K562 (cell line): ENCODE measurements around the gene NAPA. TPM values are rescaled to one million over a fixed set of nuclear protein-coding genes. Genes with fewer than 3 reads are reported as not detected.

Source experiments
- BACH1 ChIP-seq: fragments of 200-800 bp; sonication (Bioruptor generic); IDR thresholded peaks from 2 replicates; pipeline ENCODE4 v1.6.1; 2016; ENCODE audit warnings: missing genetic modification characterization, missing compliant biosample characterization
- BCLAF1 ChIP-seq, 2 experiments: fragments of 450-650 bp in 1 of 2; IDR thresholded peaks; 2 replicates each; pipeline ENCODE4 v1.6.1; 2011 to 2017; ENCODE audit warnings: low read depth in 2 of 2, antibody characterized with exemption in 1 of 2, borderline replicate concordance in 1 of 2, low read length in 1 of 2, mild to moderate bottlenecking in 1 of 2, mixed read lengths in 1 of 2; ENCODE audit not compliant: control insufficient read depth in 1 of 2
- CBFA2T3 ChIP-seq: fragments of 450-650 bp; IDR thresholded peaks from 2 replicates; pipeline ENCODE4 v1.6.1; 2017
- CHD1 ChIP-seq: fragments of 200-600 bp; sonication (generic); IDR thresholded peaks from one replicate; pipeline ENCODE4 v1.6.1; 2012; ENCODE audit warnings: mild to moderate bottlenecking, moderate library complexity, low read length, inconsistent platforms
- COPS2 ChIP-seq: fragments of 450-650 bp; conservative IDR thresholded peaks from 2 replicates; pipeline ENCODE4 v1.6.1; 2016; ENCODE audit warnings: mild to moderate bottlenecking, moderate library complexity
- EP400 ChIP-seq: fragments of 450-650 bp; IDR thresholded peaks from 2 replicates; pipeline ENCODE4 v1.6.1; 2017; ENCODE audit warnings: antibody characterized with exemption, mild to moderate bottlenecking, moderate library complexity
- FOS ChIP-seq: IDR thresholded peaks from 3 replicates; pipeline ENCODE4 v1.6.1; 2011; ENCODE audit not compliant: insufficient read length; ENCODE audit errors: extremely low read depth
- HNRNPH1 ChIP-seq: fragments of 200-400 bp; formaldehyde crosslinking; optimal IDR thresholded peaks from 2 replicates; pipeline ENCODE3; 2017; ENCODE audit warnings: low read depth, mild to moderate bottlenecking, low read length, moderate library complexity
- MEF2D ChIP-seq: conservative IDR thresholded peaks from 2 replicates; pipeline ENCODE4 v1.6.1; 2016; ENCODE audit warnings: low read depth, missing genetic modification characterization, missing compliant biosample characterization
- MLLT1 ChIP-seq, 2 experiments: fragments of 450-650 bp; IDR thresholded peaks; 2 replicates each; pipeline ENCODE4 v1.6.1; 2016
- NELFE ChIP-seq: IDR thresholded peaks from 2 replicates; pipeline ENCODE4 v1.6.1; 2011; ENCODE audit warnings: mild to moderate bottlenecking; ENCODE audit not compliant: insufficient read depth, insufficient read length
- NR1H2 ChIP-seq: sonication (generic); formaldehyde crosslinking; IDR thresholded peaks from 2 replicates; pipeline ENCODE4 v1.4.0; 2020; ENCODE audit warnings: mild to moderate bottlenecking, missing genetic modification reagents
- POU5F1 ChIP-seq: fragments of 150-350 bp; IDR thresholded peaks from 2 replicates; pipeline ENCODE4 v1.6.1; 2014; ENCODE audit warnings: borderline replicate concordance, low read length, low read depth, mild to moderate bottlenecking; ENCODE audit not compliant: partially characterized antibody
- PTRF ChIP-seq: fragments of 450-650 bp; IDR thresholded peaks from 2 replicates; pipeline ENCODE4 v1.6.1; 2016; ENCODE audit warnings: mild to moderate bottlenecking, missing genetic modification characterization, missing compliant biosample characterization
- TFAM ChIP-seq: fragments of 250-450 bp; sonication (Bioruptor Pico); conservative IDR thresholded peaks from 2 replicates; pipeline ENCODE4 v1.5.0; 2021; ENCODE audit warnings: mild to moderate bottlenecking, moderate library complexity
- U2AF1 ChIP-seq: fragments of 200-400 bp; formaldehyde crosslinking; optimal IDR thresholded peaks from 2 replicates; pipeline ENCODE3; 2017; ENCODE audit warnings: mild to moderate bottlenecking, low read depth, low read length, moderate library complexity
- XRCC5 ChIP-seq: fragments of 200-400 bp; formaldehyde crosslinking; IDR thresholded peaks from 2 replicates; pipeline ENCODE4 v1.6.1; 2017; ENCODE audit warnings: low read depth, mild to moderate bottlenecking, low read length
- ZEB2 ChIP-seq: fragments of 450-650 bp; IDR thresholded peaks from 2 replicates; pipeline ENCODE4 v1.6.1; 2016
- ZNF175 ChIP-seq: fragments of 200-800 bp; sonication (Bioruptor generic); IDR thresholded peaks from 2 replicates; pipeline ENCODE4 v1.6.1; 2016; ENCODE audit warnings: low read depth, mild to moderate bottlenecking, missing genetic modification characterization, missing compliant biosample characterization
- ZNF24 ChIP-seq: fragments of 450-650 bp; IDR thresholded peaks from 2 replicates; pipeline ENCODE4 v1.6.1; 2016
- ZNF311 ChIP-seq: fragments of 250-450 bp; sonication (Bioruptor Pico); IDR thresholded peaks from 2 replicates; pipeline ENCODE4 v1.4.0; 2020; ENCODE audit warnings: mild to moderate bottlenecking, moderate library complexity
- ZNF561 ChIP-seq: fragments of 450-650 bp; formaldehyde crosslinking; conservative IDR thresholded peaks from 2 replicates; pipeline ENCODE4 v1.4.0; 2020; ENCODE audit warnings: mild to moderate bottlenecking, moderate library complexity
- ZNF639 ChIP-seq, 2 experiments: fragments of 200-800 bp in 1 of 2; sonication (Bioruptor generic) in 1 of 2; sonication (generic) in 1 of 2; formaldehyde crosslinking in 1 of 2; IDR thresholded peaks in 1 of 2; conservative IDR thresholded peaks in 1 of 2; 2 replicates each; pipeline versions ENCODE4 v1.5.0 to v1.6.1; 2016 to 2020; ENCODE audit warnings: missing compliant biosample characterization in 1 of 2, missing genetic modification characterization in 1 of 2, missing genetic modification reagents in 1 of 2
- ZZZ3 ChIP-seq: fragments of 450-650 bp; IDR thresholded peaks from 2 replicates; pipeline ENCODE4 v1.6.1; 2016; ENCODE audit warnings: antibody characterized with exemption, mild to moderate bottlenecking, moderate library complexity
- polyA plus RNA-seq, 8 experiments: library from polyadenylated mRNA; depleted of rRNA in 4 of 8; stranded (reverse) in 5 of 8; unstranded in 3 of 8; fragments of >200 nt; fragmentation: Nextera tagmentation in 2 of 8; fragmentation: Illumina TruSeq in 1 of 8; extraction: Ambion mirVana in 2 of 8; extraction: Trizol in 1 of 8; gene quantifications; 2 replicates each; pipeline versions ENCODE4 v1.2.1 to v1.2.3, GENCODE V29; 2011 to 2014; ENCODE audit warnings: inconsistent platforms in 1 of 8, missing spikeins in 1 of 8
- total RNA-seq, 7 experiments: library from RNA; depleted of rRNA in 6 of 7; stranded (reverse); fragments of >200 nt in 6 of 7; fragmentation: Illumina TruSeq in 2 of 7; extraction: Trizol in 2 of 7; gene quantifications; 2 replicates each; pipeline versions ENCODE4 v1.2.1 to v1.2.3, GENCODE V29; 2011 to 2021; ENCODE audit warnings: low replicate concordance in 1 of 7

NAPA gene
- total and polyA plus RNA-seq, 9 of the 15 experiments (the other 6 are each of a cell fraction or from before 2014, with no cell fraction given) = 5.4 to 98.6 (median 77.5) TPM

- TF ChIP-seq NR1H2 (CRISPR knock-in tag) (no peak), COPS2 (no peak), U2AF1 (no peak), ZZZ3 (no peak), ZNF639 (CRISPR knock-in tag; conservative IDR thresholded peaks at IDR 0.05 in 1 of 2, IDR thresholded peaks at IDR 0.05 in 1 of 2) (0 out of 4 replicates have a peak, but pooled peaks of 1 of the 2 experiments have one; percentile 36), XRCC5 (no peak), ZNF24 (no peak), MLLT1 (IDR thresholded peaks at IDR 0.05) (no peak), TFAM (CRISPR knock-in tag) (no peak), NELFE (no peak), FOS (no peak), CHD1 (no peak), MEF2D (tag) (no peak), ZEB2 (no peak), EP400 (no peak), ZNF561 (no peak), HNRNPH1 (no peak), BCLAF1 (IDR thresholded peaks at IDR 0.05; ENCODE audit: borderline replicate concordance in 1 of 2, control insufficient read depth in 1 of 2, low read depth in 2 of 2, low read length in 1 of 2) (0 out of 4 replicates have a peak, but pooled peaks of 1 of the 2 experiments have one; percentile 31), ZNF311 (CRISPR knock-in tag) (no peak), CBFA2T3 (no peak; the same call in 1 of the 2 replicates), BACH1 (tag) (no peak), PTRF (tag) (no peak), POU5F1 (no peak), ZNF175 (CRISPR knock-in tag) (no peak)
Measured at GRCh38 chr19:47471733-47472457, 43.0 kb downstream of the NAPA start, which contains the start of gene SLC8A2 (continued).
